ENCODE data around the gene DNAJB6. TPM values are rescaled to one million over a fixed set of nuclear protein-coding genes. Genes with fewer than 3 reads are reported as not detected.

DNAJB6 gene
- total RNA-seq: 247 and 261 TPM in 2 replicates
- 200 TPM for polyA plus RNA-seq (2012)

GRCh38 chr7:157336383-157337315 lies at the start of gene DNAJB6:
Gene DNAJB6, plus strand, starts transcription at chr7:157337004. Its CDS starts 21,569 bp downstream, at chr7:157358573.
- peak; percentile 97 for DNase-seq (ENCODE audit: low read depth)

DNA sequence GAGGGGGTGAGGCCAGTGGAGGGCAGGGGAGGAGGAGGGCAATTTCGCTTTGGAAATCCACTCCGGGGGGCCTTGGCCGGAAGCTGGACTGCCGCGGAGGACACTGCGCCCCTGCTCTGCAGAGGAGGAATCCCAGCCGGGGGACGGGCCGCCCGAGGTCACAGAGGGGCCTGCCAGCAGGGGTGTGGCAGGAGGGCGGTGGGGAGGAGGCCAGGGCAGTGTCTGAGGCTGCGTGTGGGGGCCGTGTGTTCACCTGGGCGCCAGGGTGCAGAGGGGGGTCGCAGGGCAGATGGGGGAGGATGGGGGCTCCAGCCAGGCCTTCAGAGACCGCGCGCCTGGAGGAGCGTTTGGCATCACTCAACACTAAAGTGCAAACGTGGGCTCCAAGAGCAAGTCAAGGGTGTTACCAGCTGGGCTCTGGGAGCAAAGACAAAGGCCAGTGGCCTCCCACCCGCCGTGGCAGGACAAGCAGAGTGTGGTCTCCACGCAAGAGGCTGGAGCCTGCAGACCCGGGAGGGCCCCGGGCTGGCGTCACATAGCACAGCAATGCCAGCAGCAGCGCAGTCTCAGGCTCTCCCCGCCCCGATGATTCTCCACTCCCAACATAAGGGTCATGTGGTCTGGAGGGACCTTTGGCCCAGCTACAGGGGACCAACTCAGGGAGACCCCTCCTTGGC lies 45.3 kb upstream of the DNAJB6 start:
- DNase-seq (ENCODE audit: low read depth): no peak

DNA sequence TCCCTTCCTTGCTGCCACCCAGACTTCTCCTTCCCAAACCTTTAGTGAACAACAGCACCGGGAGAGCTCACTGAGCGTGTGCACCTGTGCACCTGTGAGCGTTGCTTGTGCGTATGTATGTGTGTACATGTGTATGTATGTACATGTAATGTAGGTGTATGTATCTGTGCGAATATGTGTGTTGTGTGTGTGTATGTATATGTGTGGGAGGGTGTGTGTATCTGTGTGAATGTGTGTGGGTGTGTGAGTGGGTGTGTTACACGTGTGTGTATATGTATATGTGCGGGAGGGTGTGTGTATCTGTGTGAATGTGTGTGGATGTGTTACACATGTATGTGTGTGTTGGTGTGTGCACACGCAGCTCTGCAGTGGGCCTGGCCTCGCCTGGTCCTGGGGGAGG lies 44.5 kb upstream of the DNAJB6 start:
- DNase-seq (ENCODE audit: low read depth): no peak

DNA sequence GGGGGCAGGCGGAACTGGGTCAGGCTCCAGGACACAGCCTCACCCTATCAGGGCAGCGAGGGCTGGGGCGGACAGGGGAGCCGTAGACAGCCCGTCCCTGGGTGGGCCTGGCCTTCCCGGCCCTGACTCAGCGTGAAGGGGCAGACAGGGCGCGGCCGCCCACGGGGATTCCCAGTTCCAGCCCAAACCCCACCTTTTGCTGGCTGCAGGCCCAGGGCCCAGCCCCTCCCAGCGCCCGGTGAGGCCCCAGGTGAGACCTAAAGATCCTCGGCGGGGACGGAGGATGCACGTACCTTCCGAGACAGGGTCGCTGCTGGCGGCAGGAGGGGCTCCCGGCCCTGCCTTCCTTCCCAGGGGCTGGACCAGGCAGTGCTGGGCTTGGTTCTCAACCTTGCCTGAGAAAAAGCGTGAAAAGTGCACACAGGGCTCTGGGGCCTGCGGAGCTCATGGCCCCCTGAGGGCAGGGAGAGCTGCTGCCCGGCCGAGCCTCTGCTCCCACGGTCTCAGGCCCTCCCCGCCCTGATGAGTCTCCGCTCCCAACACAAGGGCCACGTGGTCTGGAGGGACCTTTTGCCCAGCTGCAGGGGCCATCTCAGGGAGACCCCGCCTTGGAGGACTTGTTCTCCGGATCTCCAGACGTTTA lies 43.9 kb upstream of the DNAJB6 start:
- no peak for DNase-seq (ENCODE audit: low read depth)

GRCh38 chr7:157293413-157293788 lies 43.4 kb upstream of the DNAJB6 start:
- DNase-seq (ENCODE audit: low read depth): no peak

GRCh38 chr7:157294773-157295172 lies 42.0 kb upstream of the DNAJB6 start:
- DNase-seq (ENCODE audit: low read depth): no peak

DNA sequence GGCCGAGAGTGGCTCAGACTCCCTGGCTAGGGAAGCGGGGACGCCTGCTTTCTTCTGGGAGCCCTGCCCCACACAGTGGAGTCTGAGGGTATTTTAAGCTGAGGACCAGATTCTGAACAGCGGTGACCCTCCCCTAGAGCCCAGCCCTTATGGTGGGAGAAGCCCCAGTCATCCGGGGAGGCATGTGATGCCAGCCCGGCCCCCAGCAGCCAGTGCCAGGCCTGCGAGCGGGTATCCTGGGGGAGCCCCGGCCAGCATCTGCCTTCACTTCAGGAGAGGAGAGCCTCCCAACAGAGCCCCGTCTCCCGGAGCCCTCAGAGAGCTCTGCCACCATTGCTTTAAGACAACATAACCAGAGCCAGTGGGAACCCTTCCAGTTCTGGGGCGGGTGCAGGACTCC lies 41.5 kb upstream of the DNAJB6 start:
- DNase-seq (ENCODE audit: low read depth): no peak

DNA sequence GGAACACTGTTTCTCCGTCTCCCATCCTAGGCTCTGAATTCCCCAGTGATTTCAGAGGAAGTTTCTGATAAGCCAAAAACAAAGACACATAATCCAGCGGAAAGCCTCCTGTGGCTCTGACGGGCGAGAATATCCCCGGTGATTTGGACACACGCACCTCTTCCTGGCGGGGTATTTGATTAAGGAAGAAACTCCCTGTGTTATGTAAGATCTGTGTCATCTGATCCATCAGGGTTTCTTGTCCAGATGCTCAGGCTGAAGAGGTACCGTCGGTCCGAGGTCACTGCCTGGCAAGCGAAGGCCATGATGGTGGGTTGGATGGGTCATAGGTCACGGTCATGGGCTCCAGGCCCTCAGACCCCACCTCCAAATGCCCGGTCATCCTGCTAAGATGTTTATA lies 39.6 kb upstream of the DNAJB6 start:
- no peak for DNase-seq (ENCODE audit: low read depth)

- no peak for DNase-seq (ENCODE audit: low read depth)
Measured at GRCh38 chr7:157299317-157299612, 37.5 kb upstream of the DNAJB6 start.

DNA sequence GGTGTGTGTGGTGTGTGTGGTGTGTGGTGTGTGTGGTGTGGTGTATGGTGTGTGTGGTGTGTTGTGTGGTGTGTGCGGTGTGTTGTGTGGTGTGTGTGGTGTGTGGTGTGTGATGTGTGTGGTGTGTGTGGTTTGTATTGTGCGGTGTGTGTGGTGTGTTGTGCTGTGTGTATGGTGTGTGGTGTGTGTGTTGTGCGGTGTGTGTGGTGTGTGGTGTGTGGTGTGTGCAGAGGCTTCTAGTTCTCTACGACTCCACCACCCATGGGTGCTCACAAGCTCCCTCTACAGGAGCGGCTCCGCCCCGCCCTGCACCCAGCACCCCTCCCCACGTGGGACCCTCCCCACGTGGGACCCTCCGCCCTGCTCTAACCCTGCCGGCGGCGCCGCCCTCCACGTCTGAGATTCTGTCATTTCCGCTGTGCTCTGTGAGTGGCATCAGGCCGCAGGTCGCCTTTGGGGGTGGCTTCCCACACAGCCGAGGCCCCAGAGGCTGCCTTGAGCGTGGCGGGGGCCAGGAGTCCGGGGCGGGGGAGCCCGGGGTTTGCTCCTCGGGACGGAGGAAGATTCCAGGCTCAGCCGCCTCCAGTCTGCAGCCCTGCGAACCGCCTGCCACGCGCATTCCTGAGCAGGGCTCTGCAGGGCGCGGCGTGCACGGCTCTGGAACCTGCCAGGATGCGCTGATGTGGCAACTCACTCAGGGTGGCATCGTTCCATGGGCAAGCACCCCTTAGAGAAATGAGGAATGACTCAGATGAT lies 37.0 kb upstream of the DNAJB6 start:
- DNase-seq (ENCODE audit: low read depth): peak; percentile 57

DNA sequence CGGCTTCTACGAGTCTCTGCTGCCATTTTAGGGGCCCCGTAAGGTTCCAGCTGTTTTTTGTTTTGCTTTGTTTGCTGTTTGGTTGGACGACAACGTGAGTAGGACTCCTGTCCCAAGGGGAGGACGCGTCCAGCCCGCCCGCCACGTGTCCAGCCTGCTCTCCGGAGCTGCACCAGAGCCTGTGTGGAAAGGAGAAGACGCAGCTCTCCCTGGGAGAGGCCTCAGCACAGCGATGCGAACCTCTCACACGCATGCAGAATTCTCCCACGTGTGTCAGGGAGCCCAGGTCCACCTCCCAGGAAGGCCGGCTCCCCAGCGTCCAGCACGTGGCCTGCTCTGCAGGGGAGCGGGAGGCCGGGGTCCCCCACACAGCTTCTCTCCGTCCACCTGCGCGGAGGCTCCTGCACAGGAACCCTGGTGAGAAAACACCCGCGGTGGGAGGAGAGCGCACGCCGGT lies 36.4 kb upstream of the DNAJB6 start:
- no peak for DNase-seq (ENCODE audit: low read depth)

GRCh38 chr7:157301610-157302120 lies 35.1 kb upstream of the DNAJB6 start:
- no peak for DNase-seq (ENCODE audit: low read depth)

- DNase-seq (ENCODE audit: low read depth): no peak
Measured at GRCh38 chr7:157306846-157307838, 29.7 kb upstream of the DNAJB6 start.

DNA sequence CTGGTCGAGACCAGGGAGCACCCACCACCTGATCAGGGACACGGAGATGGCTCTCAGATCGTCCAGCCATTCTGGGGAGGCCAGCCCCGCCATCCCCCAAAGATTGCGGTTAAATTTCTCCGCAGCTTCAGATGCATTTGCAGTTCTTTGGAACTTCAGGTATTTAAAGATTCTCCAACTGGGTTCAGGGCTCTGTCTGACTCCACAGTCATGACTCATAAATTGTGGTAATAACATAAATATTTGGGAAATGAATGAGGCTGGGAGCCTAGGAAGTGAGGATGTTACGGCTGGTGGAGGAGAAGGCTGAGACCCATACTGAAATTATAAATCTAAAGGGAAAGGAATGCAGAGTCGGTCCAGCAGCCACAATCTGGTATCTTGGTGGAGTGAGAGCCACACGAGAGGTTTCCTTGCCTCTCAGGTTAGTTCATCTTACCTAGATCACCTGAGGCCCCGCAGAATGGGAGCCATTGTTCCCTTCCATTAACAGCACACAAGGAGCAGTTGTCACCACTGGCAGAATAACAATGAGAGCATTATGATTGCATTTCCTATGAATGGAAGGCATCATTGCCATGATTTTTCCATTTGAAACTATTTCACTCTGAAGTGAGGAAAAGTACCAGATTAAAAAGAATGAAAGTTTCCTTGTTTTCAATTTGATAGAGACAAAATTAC lies 26.7 kb upstream of the DNAJB6 start:
- peak; percentile 94 for DNase-seq (ENCODE audit: low read depth)

GRCh38 chr7:157310676-157311185 lies 26.1 kb upstream of the DNAJB6 start:
- DNase-seq (ENCODE audit: low read depth): no peak

GRCh38 chr7:157312941-157313340 lies 23.9 kb upstream of the DNAJB6 start:
- no peak for DNase-seq (ENCODE audit: low read depth)

- no peak for DNase-seq (ENCODE audit: low read depth)
Measured at GRCh38 chr7:157313645-157314044, 23.2 kb upstream of the DNAJB6 start.

DNA sequence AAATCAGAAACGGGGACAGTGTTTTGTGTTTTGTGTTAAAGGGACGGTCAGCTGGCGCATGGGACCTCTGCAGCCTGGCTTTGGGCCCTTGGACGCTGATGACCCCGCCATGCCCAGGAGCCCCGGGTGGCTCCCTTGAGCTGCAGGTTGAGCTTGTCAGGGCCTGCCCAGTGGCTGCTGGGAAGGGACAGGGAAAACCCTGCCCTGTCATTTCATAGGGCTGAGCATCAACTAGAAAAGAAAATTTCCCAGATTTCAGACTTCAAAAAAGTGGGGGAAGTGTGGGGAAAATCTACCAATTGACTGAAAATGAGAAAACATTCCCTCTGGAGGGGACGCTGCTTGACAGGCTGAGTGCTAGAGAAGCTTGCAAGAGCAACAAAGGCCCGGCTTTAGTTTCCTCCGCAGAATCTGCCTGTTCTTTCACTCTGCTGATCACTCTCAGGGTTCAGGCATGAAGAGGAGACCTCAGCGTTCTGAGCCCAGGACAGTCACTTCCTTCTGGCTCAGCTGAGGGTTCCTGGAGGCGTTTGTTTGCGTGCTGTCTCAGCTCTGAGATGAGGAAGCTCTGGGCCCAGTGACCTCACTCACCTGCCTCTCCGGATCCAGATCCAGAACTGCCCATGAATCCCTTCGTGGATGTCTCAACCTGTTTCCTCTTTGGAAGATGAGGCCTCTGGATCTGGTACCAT lies 18.6 kb upstream of the DNAJB6 start:
- DNase-seq (ENCODE audit: low read depth): no peak

- peak; percentile 63 for DNase-seq (ENCODE audit: low read depth)
Measured at GRCh38 chr7:157320608-157320980, 16.2 kb upstream of the DNAJB6 start.

All from myocyte (in vitro differentiated cells).